NT2/D1 (cell line): Measurements from ENCODE around the gene CDCA7L.

ENCODE experiments used
- SUZ12 ChIP-seq: IDR thresholded peaks from 2 replicates; pipeline ENCODE4 v1.6.1; 2011; ENCODE audit not compliant: insufficient read length, insufficient read depth; ENCODE audit errors: extremely low read depth
- YY1 ChIP-seq: IDR thresholded peaks from 2 replicates; pipeline ENCODE4 v1.6.1; 2011; ENCODE audit not compliant: insufficient read length, insufficient read depth
- ZNF274 ChIP-seq: IDR thresholded peaks from 2 replicates; pipeline ENCODE4 v1.6.1; 2011; ENCODE audit warnings: mild to moderate bottlenecking, low read depth, low read length

- TF ChIP-seq YY1 (no peak), SUZ12 (no peak), ZNF274 (no peak)
Observed at GRCh38 chr7:21883069-21883468, 62.6 kb downstream of the CDCA7L start.
